Peyer's patch (tissue), 4 donors: Measurements from ENCODE around the gene TYW3.

Source experiments
- POLR2A ChIP-seq, 2 donors: fragments of 450-650 bp; IDR thresholded peaks; one replicate each; pipeline ENCODE4 v1.5.1; 2017; ENCODE audit warnings: antibody characterized with exemption in 2 of 2, mild to moderate bottlenecking in 2 of 2, moderate library complexity in 2 of 2
- TF ChIP-seq, protein P1 (sequence below), 6 experiments: fragments of 450-650 bp in 4 of 6; fragments of 200-600 bp in 2 of 6; sonication (generic) in 1 of 6; IDR thresholded peaks; one replicate each; pipeline ENCODE4 v1.5.1; 2017 to 2019; ENCODE audit warnings: antibody characterized with exemption in 6 of 6, mild to moderate bottlenecking in 3 of 6, moderate library complexity in 1 of 6

DNA sequence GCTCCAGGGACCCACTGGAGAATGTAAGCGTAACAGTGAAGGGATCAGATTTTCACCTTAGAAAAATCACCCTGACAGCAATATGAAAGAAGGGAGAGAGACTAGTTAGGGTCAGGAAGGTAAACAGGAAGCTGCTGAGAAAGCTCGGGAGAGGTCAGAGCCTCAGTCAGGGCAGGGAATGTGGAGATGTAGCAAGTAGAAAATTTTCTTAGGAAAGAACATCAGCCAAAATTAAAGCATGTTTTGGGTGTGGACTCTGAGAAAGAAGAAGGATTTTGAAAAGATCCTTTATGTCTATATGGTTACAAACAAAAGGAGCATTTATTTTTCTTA, 42.6 kb upstream of the TYW3 start:
- no peak for TF ChIP-seq POLR2A (IDR thresholded peaks at IDR 0.05)
- TF ChIP-seq, protein P1, sequence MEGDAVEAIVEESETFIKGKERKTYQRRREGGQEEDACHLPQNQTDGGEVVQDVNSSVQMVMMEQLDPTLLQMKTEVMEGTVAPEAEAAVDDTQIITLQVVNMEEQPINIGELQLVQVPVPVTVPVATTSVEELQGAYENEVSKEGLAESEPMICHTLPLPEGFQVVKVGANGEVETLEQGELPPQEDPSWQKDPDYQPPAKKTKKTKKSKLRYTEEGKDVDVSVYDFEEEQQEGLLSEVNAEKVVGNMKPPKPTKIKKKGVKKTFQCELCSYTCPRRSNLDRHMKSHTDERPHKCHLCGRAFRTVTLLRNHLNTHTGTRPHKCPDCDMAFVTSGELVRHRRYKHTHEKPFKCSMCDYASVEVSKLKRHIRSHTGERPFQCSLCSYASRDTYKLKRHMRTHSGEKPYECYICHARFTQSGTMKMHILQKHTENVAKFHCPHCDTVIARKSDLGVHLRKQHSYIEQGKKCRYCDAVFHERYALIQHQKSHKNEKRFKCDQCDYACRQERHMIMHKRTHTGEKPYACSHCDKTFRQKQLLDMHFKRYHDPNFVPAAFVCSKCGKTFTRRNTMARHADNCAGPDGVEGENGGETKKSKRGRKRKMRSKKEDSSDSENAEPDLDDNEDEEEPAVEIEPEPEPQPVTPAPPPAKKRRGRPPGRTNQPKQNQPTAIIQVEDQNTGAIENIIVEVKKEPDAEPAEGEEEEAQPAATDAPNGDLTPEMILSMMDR (IDR thresholded peaks at IDR 0.05): no peak
